Stimulated activated CD4-positive, alpha-beta T cell treated with anti-CD3 and anti-CD28 coated beads, TNF-alpha, amount 100 ng/mL, for 4 hours (primary cell): ENCODE results near the gene TOM1L2.

Experiments used
- DNase-seq, 3 experiments: peaks; one replicate each; pipeline ENCODE4 v3.0.0-alpha.2; 2020; ENCODE audit warnings: low read depth in 3 of 3

TOM1L2 gene

DNA sequence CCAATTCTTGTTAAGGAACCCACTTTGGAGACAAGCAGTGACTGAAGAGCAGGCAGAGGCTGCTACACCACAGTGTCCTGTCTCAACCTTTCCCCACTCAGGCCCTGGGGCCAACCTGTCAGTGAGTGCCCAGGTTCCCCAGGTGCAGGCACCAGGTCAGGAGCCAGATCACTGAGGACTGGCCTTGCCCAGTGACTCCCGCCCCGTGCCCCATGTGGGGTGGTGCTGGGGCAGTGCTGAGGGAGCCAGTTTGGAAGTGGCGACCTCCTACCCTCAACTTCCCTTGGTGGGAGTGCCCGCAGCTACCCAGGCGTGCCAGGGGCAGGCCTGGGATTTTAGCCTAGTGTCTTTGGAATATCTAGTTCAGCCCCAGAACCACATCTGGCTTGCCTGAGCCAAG is 164.8 kb downstream of the TOM1L2 start:
- DNase-seq, result no peak

DNA sequence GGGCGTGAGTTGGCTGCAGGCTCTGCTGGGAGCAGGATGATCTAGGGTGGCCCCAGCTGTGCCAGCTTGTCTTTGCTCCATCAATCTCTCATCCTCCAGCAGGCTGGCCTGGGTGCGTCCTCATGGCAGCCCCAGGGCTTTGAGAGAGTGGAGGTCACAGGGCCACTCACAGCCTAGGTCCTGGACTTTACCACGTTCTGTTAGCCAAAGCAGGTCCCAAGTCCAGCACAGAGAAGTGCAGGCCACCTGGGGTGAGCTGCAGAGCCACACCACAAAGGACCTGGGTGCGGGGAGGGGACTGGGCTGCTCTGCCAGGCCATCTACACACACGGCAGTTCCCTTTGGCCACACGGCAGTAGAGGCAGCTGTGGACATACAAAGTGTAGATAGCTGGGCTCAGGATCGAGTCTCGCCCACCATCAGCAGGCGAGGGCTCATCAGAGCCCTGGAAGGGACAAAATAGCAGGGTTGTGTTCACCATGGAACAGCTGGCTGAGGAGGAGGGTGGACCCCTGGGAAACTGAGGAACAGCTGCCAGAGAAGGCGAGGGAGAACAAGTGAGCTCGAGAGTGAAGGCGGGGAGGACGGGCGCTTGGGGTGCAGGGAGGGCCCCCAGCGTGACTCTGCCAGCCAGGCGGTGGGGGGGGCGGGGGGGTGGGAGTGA is 165.5 kb downstream of the TOM1L2 start:
- no peak for DNase-seq

- DNase-seq, result no peak
Measured at GRCh38 chr17:17806035-17806434, 166.2 kb downstream of the TOM1L2 start.

- DNase-seq, result no peak
Measured at GRCh38 chr17:17805575-17805974, 166.6 kb downstream of the TOM1L2 start.

DNA sequence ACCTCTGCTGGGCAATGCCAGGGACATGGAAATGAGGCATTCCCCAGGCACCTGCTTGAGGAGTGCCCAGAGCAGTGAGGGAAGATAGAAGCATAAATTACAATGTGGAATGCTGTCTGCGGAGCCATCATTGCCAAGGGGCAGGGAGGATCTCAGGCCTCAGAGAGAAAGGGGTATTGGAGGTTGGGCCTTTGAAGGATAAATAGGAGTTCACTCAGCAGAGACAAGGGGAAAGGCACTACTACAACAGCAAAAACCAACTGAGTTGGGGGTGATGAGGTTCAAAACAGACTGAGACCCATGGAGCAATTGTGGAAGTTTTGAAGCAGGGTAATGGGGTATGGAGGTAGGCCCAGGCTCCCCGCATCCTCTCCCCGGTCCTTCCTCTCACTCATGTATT is 168.2 kb downstream of the TOM1L2 start:
- DNase-seq, result no peak

DNA sequence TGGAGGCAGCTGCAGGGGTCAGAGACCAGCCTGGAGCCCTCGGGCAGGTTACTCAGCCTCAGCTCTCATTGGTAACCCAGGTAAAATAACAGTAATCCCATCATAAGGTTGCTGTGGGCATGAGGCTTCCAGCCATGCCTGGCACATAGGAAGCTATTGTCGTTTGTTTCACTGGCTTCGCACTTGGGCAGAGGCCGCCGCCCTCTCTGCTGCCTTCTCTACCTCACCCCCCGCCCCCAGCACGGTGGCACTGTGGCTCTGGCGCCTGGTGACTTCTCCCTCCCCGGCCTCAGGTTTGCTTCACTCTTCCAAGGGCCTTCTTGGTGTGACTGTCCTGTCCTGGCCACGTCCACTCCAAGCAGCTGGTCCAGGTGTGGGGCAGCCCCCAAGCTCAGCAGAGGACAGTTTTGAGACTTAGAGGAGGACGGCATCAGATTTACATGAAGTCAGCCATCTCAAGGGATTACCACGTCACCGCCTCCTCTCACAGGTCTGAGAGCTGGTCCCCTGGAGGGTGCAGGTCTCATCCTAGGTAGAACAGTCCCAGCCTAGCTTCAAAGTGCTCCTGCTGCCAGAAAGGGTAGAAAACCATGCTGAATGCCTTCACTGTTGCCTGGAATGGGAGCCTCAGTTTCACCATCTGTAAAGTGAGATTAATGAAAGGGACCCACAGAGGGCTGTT is 170.3 kb downstream of the TOM1L2 start:
- DNase-seq, result no peak

- DNase-seq, result no peak
Measured at GRCh38 chr17:17800504-17801021, 171.6 kb downstream of the TOM1L2 start.

DNA sequence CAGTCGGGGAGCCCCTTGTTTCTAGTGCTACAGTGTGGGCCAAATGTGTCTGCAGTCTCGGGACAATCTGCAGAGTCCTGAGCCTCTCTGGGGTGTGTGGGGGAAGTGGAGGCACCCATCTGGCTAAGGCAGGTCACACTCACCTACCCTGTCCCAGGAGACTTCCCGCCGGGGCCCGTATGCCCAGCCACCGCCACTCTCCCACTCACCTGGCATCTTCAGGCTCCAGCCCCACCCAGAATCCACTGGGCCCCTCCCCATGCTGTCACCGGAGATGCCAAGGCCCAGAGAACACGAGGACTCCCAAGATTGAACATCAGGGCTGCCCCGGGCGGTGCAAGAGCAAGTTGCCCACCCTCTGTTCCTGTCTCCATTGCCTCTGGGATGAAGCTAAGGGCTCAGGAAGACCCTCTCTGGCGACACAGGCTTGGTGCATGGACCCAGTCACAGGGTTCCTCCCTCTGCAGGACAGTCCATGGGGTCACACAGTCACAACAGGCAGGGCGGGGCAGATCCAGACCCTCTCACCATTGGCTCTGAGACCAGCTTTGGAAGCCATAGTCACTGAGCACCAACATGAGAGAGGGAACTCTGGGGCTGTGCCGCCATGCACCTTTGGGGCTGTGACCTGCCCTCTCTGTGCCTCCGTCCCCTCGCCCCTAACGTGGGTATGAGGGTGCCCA is 173.5 kb downstream of the TOM1L2 start:
- DNase-seq, result no peak

- no peak for DNase-seq
Measured at GRCh38 chr17:17798010-17798556, 174.1 kb downstream of the TOM1L2 start.

- no peak for DNase-seq
Measured at GRCh38 chr17:17797119-17797809, 174.9 kb downstream of the TOM1L2 start.

GRCh38 chr17:17796787-17797061 is 175.5 kb downstream of the TOM1L2 start:
- no peak for DNase-seq

DNA sequence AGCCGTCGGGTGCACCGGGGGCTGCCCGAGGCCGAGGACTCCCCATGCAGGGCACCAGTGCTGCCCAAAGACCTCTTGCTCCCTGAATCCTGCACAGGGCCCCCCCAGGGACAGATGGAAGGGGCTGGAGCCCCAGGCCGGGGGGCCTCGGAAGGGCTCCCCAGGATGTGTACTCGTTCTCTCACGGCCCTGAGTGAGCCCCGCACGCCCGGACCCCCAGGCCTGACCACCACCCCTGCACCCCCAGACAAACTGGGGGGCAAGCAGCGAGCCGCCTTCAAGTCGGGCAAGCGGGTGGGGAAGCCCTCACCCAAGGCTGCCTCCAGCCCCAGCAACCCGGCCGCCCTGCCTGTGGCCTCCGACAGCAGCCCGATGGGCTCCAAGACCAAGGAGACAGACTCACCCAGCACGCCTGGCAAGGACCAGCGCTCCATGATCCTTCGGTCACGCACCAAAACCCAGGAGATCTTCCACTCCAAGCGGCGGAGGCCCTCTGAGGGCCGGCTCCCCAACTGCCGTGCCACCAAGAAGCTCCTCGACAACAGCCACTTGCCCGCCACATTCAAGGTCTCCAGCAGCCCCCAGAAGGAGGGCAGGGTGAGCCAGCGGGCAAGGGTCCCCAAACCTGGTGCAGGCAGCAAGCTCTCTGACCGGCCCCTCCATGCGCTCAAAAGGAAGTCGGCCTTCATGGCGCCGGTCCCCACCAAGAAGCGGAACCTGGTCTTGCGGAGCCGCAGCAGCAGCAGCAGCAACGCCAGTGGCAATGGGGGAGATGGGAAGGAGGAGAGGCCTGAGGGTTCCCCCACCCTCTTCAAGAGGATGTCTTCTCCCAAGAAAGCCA is 176.0 kb downstream of the TOM1L2 start:
- no peak for DNase-seq

DNA sequence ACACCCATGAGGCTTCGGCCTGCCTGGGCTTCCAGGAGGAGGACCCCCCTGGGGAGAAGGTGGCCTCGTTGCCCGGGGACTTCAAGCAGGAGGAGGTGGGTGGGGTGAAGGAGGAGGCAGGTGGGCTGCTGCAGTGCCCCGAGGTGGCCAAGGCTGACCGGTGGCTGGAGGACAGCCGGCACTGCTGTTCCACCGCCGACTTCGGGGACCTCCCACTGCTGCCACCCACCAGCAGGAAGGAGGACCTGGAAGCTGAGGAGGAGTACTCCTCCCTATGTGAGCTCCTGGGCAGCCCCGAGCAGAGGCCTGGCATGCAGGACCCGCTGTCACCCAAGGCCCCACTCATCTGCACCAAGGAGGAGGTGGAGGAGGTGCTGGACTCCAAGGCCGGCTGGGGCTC is 176.9 kb downstream of the TOM1L2 start:
- DNase-seq, result no peak

DNA sequence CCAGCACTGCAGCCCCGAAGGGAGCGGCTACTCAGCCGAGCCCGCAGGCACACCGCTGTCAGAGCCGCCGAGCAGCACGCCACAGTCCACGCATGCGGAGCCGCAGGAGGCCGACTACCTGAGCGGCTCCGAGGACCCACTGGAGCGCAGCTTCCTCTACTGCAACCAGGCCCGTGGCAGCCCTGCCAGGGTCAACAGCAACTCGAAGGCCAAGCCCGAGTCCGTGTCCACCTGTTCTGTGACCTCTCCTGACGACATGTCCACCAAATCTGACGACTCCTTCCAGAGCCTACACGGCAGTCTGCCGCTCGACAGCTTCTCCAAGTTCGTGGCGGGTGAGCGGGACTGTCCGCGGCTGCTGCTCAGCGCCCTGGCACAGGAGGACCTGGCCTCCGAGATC is 177.8 kb downstream of the TOM1L2 start:
- DNase-seq, result no peak
